ENCODE data around the gene GRK5. TPM values are rescaled to one million over a fixed set of nuclear protein-coding genes. Genes with fewer than 3 reads are reported as not detected.
A peak's percentile ranks its signal among the peaks of the same experiment; 100 is the strongest.

GRK5 gene
- total RNA-seq, 6 experiments from 2014 or later: 5.9 to 11.5 (median 7.9) TPM

GRCh38 chr10:119348516-119349240 lies 141.3 kb downstream of the GRK5 start:
- Histone ChIP-seq H3K9me3 (no peaks in the 10 kb centered on the region), H3K36me3 (no peaks in the 10 kb centered on the region), H3K4me1 (peaks cover 0 to 15% (median 0%) of the 10 kb centered on the region in 4 donors), H3K4me3 (no peak overlapping the region), H3K27ac (no peak overlapping the region), H3K27me3 (no peaks in the 10 kb centered on the region)
- 100% methylated on average over 2 of the region's 15 CpGs for WGBS (ENCODE audit: insufficient coverage, low coverage, low lambda C conversion rate, missing lambda C conversion rate)
- no peak for DNase-seq
- ATAC-seq: peak in 2 of 4 donors; percentile 12 to 17
- TF ChIP-seq CTCF (IDR thresholded peaks at IDR 0.05): no peak
- TF ChIP-seq POLR2A (IDR thresholded peaks at IDR 0.05): no peak
- intact Hi-C loops (cut with DNase I): no loop called here

DNA sequence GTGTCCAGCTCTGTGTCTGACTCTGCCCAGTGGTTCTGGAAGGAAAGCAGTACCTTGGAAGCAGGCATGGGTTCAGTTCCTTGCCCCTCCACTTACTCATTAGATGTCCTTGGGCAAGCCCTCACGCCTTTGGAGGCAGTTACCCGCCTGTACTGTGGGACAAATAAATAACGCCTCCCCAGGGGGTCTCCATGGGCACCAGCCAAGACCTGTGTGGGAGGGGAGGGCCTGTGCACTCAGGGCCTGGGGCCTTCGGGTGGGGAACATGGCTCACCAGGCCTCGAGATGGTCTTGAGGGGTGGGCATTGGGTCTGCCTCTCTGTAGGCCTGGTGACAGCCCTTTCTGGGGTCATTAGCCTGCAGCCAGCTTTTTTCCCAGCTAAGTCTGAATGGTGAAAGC lies 142.0 kb downstream of the GRK5 start:
- Histone ChIP-seq H3K27ac (peak overlapping the region in 2 of 3 donors; percentile 51 to 71), H3K36me3 (no peaks in the 10 kb centered on the region)

GRCh38 chr10:119349937-119350501 lies 142.6 kb downstream of the GRK5 start:
- ATAC-seq (no peak), DNase-seq (no peak)
- TF ChIP-seq CTCF (IDR thresholded peaks at IDR 0.05) (no peak), POLR2A (IDR thresholded peaks at IDR 0.05) (no peak)
- H3K36me3 ChIP-seq: no peaks in the 10 kb centered on the region
- H3K9me3 ChIP-seq: no peaks in the 10 kb centered on the region
- H3K4me3 ChIP-seq: no peak overlapping the region
- WGBS (ENCODE audit: insufficient coverage, low coverage, low lambda C conversion rate, missing lambda C conversion rate): 63% methylated on average over 1 of the region's 9 CpGs
- peak overlapping the region; percentile 51 to 81 (median 71) for H3K27ac ChIP-seq
- no peaks in the 10 kb centered on the region for H3K27me3 ChIP-seq
- peaks cover 0 to 15% (median 0%) of the 10 kb centered on the region in 4 donors for H3K4me1 ChIP-seq
- intact Hi-C loops (cut with DNase I): no loop called here

More for the DNA sequence above, 142.0 kb downstream of the GRK5 start:
- TF ChIP-seq CTCF (IDR thresholded peaks at IDR 0.05) (no peak), POLR2A (IDR thresholded peaks at IDR 0.05) (no peak)
- ATAC-seq (no peak), DNase-seq (no peak)
- no CpG with 5 or more reads among the region's 5 CpGs for WGBS (ENCODE audit: insufficient coverage, low coverage, low lambda C conversion rate, missing lambda C conversion rate)
- H3K4me3 ChIP-seq: no peak overlapping the region
- H3K4me1 ChIP-seq: peaks cover 0 to 15% (median 0%) of the 10 kb centered on the region in 4 donors
- intact Hi-C loops (cut with DNase I): no loop called here
- no peaks in the 10 kb centered on the region for H3K27me3 ChIP-seq
- H3K9me3 ChIP-seq: no peaks in the 10 kb centered on the region

GRCh38 chr10:119350502-119351097 lies 143.2 kb downstream of the GRK5 start:
- DNase-seq: no peak
- H3K27ac ChIP-seq: peak overlapping the region; percentile 51 to 81 (median 71)
- no peaks in the 10 kb centered on the region for H3K9me3 ChIP-seq
- intact Hi-C loops (cut with DNase I): no loop called here
- WGBS (ENCODE audit: insufficient coverage, low coverage, low lambda C conversion rate, missing lambda C conversion rate): 27% methylated on average over 7 of the region's 8 CpGs
- peaks cover 0 to 15% (median 0%) of the 10 kb centered on the region in 4 donors for H3K4me1 ChIP-seq
- H3K27me3 ChIP-seq: no peaks in the 10 kb centered on the region
- no peak for TF ChIP-seq POLR2A (IDR thresholded peaks at IDR 0.05)
- TF ChIP-seq CTCF (IDR thresholded peaks at IDR 0.05): no peak
- no peak overlapping the region for H3K4me3 ChIP-seq
- ATAC-seq: peak; percentile 78 to 86 (median 81)
- H3K36me3 ChIP-seq: no peaks in the 10 kb centered on the region

Measured in right lobe of liver (tissue), 6 donors.